ENCODE results near the gene ITGA1.

The ITGA1 gene

GRCh38 chr5:52799358-52799982 is 11.8 kb downstream of the ITGA1 start:
- Histone ChIP-seq H3K4me3 (ENCODE audit: low read depth in 1 of 5, low read length in 5 of 5) (peak overlapping the region; percentile 56 to 89 (median 80)), H3K27me3 (ENCODE audit: control insufficient read depth in 5 of 5, insufficient read depth in 4 of 5, low read length in 5 of 5) (no peaks in the 10 kb centered on the region), H3K27ac (ENCODE audit: low read depth, low read length) (peak overlapping the region; percentile 99), H3K36me3 (ENCODE audit: control insufficient read depth in 5 of 5, insufficient read depth in 5 of 5, low read length in 5 of 5) (peaks cover 0 to 10% (median 7%) of the 10 kb centered on the region in 5 donors), H3K9me3 (ENCODE audit: control insufficient read depth in 5 of 5, low read length in 5 of 5) (no peaks in the 10 kb centered on the region), H3K9ac (ENCODE audit: low read length in 5 of 5) (peak overlapping the region; percentile 77 to 94 (median 89)), H3K4me1 (ENCODE audit: control insufficient read depth in 5 of 5, insufficient read depth in 5 of 5, low read length in 5 of 5) (peaks cover 15 to 79% (median 74%) of the 10 kb centered on the region in 5 donors)

- no peaks in the 10 kb centered on the region for H3K9me3 ChIP-seq (ENCODE audit: control insufficient read depth in 5 of 5, low read length in 5 of 5)
- H3K36me3 ChIP-seq (ENCODE audit: control insufficient read depth in 5 of 5, insufficient read depth in 5 of 5, low read length in 5 of 5), result peaks cover 0 to 10% (median 7%) of the 10 kb centered on the region in 5 donors
- peaks cover 15 to 80% (median 77%) of the 10 kb centered on the region in 5 donors for H3K4me1 ChIP-seq (ENCODE audit: control insufficient read depth in 5 of 5, insufficient read depth in 5 of 5, low read length in 5 of 5)
- peak overlapping the region; percentile 99 for H3K27ac ChIP-seq (ENCODE audit: low read depth, low read length)
- H3K27me3 ChIP-seq (ENCODE audit: control insufficient read depth in 5 of 5, insufficient read depth in 4 of 5, low read length in 5 of 5), result no peaks in the 10 kb centered on the region
- peak overlapping the region; percentile 77 to 94 (median 89) for H3K9ac ChIP-seq (ENCODE audit: low read length in 5 of 5)
- peak overlapping the region; percentile 56 to 89 (median 80) for H3K4me3 ChIP-seq (ENCODE audit: low read depth in 1 of 5, low read length in 5 of 5)
Measured at GRCh38 chr5:52799983-52800393, 12.3 kb downstream of the ITGA1 start.

- H3K36me3 ChIP-seq (ENCODE audit: control insufficient read depth in 5 of 5, insufficient read depth in 5 of 5, low read length in 5 of 5), result peaks cover 0 to 10% (median 7%) of the 10 kb centered on the region in 5 donors
- peak overlapping the region; percentile 59 to 90 (median 84) for H3K9ac ChIP-seq (ENCODE audit: low read length in 5 of 5)
- H3K4me1 ChIP-seq (ENCODE audit: control insufficient read depth in 5 of 5, insufficient read depth in 5 of 5, low read length in 5 of 5), result peaks cover 15 to 84% (median 77%) of the 10 kb centered on the region in 5 donors
- H3K27me3 ChIP-seq (ENCODE audit: control insufficient read depth in 5 of 5, insufficient read depth in 4 of 5, low read length in 5 of 5), result no peaks in the 10 kb centered on the region
- peak overlapping the region; percentile 56 to 89 (median 78) for H3K4me3 ChIP-seq (ENCODE audit: low read depth in 1 of 5, low read length in 5 of 5)
- H3K27ac ChIP-seq (ENCODE audit: low read depth, low read length), result peak overlapping the region; percentile 99
- H3K9me3 ChIP-seq (ENCODE audit: control insufficient read depth in 5 of 5, low read length in 5 of 5), result no peaks in the 10 kb centered on the region
Measured at GRCh38 chr5:52800394-52801213, 12.9 kb downstream of the ITGA1 start.

GRCh38 chr5:52801329-52801728 is 13.6 kb downstream of the ITGA1 start:
- H3K36me3 ChIP-seq (ENCODE audit: control insufficient read depth in 5 of 5, insufficient read depth in 5 of 5, low read length in 5 of 5), result peaks cover 0 to 10% (median 7%) of the 10 kb centered on the region in 5 donors
- peak overlapping the region; percentile 99 for H3K27ac ChIP-seq (ENCODE audit: low read depth, low read length)
- peak overlapping the region; percentile 6 to 89 (median 77) for H3K9ac ChIP-seq (ENCODE audit: low read length in 5 of 5)
- H3K27me3 ChIP-seq (ENCODE audit: control insufficient read depth in 5 of 5, insufficient read depth in 4 of 5, low read length in 5 of 5), result no peaks in the 10 kb centered on the region
- no peaks in the 10 kb centered on the region for H3K9me3 ChIP-seq (ENCODE audit: control insufficient read depth in 5 of 5, low read length in 5 of 5)
- H3K4me1 ChIP-seq (ENCODE audit: control insufficient read depth in 5 of 5, insufficient read depth in 5 of 5, low read length in 5 of 5), result peaks cover 15 to 77% (median 72%) of the 10 kb centered on the region in 5 donors
- peak overlapping the region; percentile 56 to 89 (median 78) for H3K4me3 ChIP-seq (ENCODE audit: low read depth in 1 of 5, low read length in 5 of 5)

- Histone ChIP-seq H3K27me3 (ENCODE audit: control insufficient read depth in 5 of 5, insufficient read depth in 4 of 5, low read length in 5 of 5) (no peaks in the 10 kb centered on the region), H3K36me3 (ENCODE audit: control insufficient read depth in 5 of 5, insufficient read depth in 5 of 5, low read length in 5 of 5) (peaks cover 0 to 10% (median 7%) of the 10 kb centered on the region in 5 donors), H3K9ac (ENCODE audit: low read length in 5 of 5) (peak overlapping the region in 1 of 5 donors; percentile 21), H3K4me3 (ENCODE audit: low read depth in 1 of 5, low read length in 5 of 5) (peak overlapping the region in 4 of 5 donors; percentile 16 to 89 (median 78)), H3K27ac (ENCODE audit: low read depth, low read length) (peak overlapping the region; percentile 99), H3K4me1 (ENCODE audit: control insufficient read depth in 5 of 5, insufficient read depth in 5 of 5, low read length in 5 of 5) (peaks cover 15 to 77% (median 75%) of the 10 kb centered on the region in 5 donors), H3K9me3 (ENCODE audit: control insufficient read depth in 5 of 5, low read length in 5 of 5) (no peaks in the 10 kb centered on the region)
Measured at GRCh38 chr5:52802272-52802973, 14.7 kb downstream of the ITGA1 start.

GRCh38 chr5:52802974-52803336 is 15.2 kb downstream of the ITGA1 start:
- Histone ChIP-seq H3K4me3 (ENCODE audit: low read depth in 1 of 5, low read length in 5 of 5) (peak overlapping the region in 1 of 5 donors; percentile 11), H3K9me3 (ENCODE audit: control insufficient read depth in 5 of 5, low read length in 5 of 5) (no peaks in the 10 kb centered on the region), H3K36me3 (ENCODE audit: control insufficient read depth in 5 of 5, insufficient read depth in 5 of 5, low read length in 5 of 5) (peaks cover 0 to 10% (median 7%) of the 10 kb centered on the region in 5 donors), H3K9ac (ENCODE audit: low read length in 5 of 5) (peak overlapping the region in 3 of 5 donors; percentile 13 to 32 (median 21)), H3K27ac (ENCODE audit: low read depth, low read length) (peak overlapping the region; percentile 99), H3K4me1 (ENCODE audit: control insufficient read depth in 5 of 5, insufficient read depth in 5 of 5, low read length in 5 of 5) (peaks cover 15 to 75% (median 70%) of the 10 kb centered on the region in 5 donors), H3K27me3 (ENCODE audit: control insufficient read depth in 5 of 5, insufficient read depth in 4 of 5, low read length in 5 of 5) (no peaks in the 10 kb centered on the region)

- H3K36me3 ChIP-seq (ENCODE audit: control insufficient read depth in 5 of 5, insufficient read depth in 5 of 5, low read length in 5 of 5), result peaks cover 0 to 10% (median 7%) of the 10 kb centered on the region in 5 donors
- no peak overlapping the region for H3K9ac ChIP-seq (ENCODE audit: low read length in 5 of 5)
- no peak overlapping the region for H3K27ac ChIP-seq (ENCODE audit: low read depth, low read length)
- H3K27me3 ChIP-seq (ENCODE audit: control insufficient read depth in 5 of 5, insufficient read depth in 4 of 5, low read length in 5 of 5), result no peaks in the 10 kb centered on the region
- peaks cover 12 to 60% (median 55%) of the 10 kb centered on the region in 5 donors for H3K4me1 ChIP-seq (ENCODE audit: control insufficient read depth in 5 of 5, insufficient read depth in 5 of 5, low read length in 5 of 5)
- H3K4me3 ChIP-seq (ENCODE audit: low read depth in 1 of 5, low read length in 5 of 5), result peak overlapping the region in 1 of 5 donors; percentile 12
- no peaks in the 10 kb centered on the region for H3K9me3 ChIP-seq (ENCODE audit: control insufficient read depth in 5 of 5, low read length in 5 of 5)
Measured at GRCh38 chr5:52804387-52804791, 16.7 kb downstream of the ITGA1 start.

GRCh38 chr5:52804981-52805380 is 17.3 kb downstream of the ITGA1 start:
- Histone ChIP-seq H3K27me3 (ENCODE audit: control insufficient read depth in 5 of 5, insufficient read depth in 4 of 5, low read length in 5 of 5) (no peaks in the 10 kb centered on the region), H3K4me3 (ENCODE audit: low read depth in 1 of 5, low read length in 5 of 5) (no peak overlapping the region), H3K9ac (ENCODE audit: low read length in 5 of 5) (no peak overlapping the region), H3K4me1 (ENCODE audit: control insufficient read depth in 5 of 5, insufficient read depth in 5 of 5, low read length in 5 of 5) (peaks cover 7 to 57% (median 51%) of the 10 kb centered on the region in 5 donors), H3K27ac (ENCODE audit: low read depth, low read length) (no peak overlapping the region), H3K9me3 (ENCODE audit: control insufficient read depth in 5 of 5, low read length in 5 of 5) (no peaks in the 10 kb centered on the region), H3K36me3 (ENCODE audit: control insufficient read depth in 5 of 5, insufficient read depth in 5 of 5, low read length in 5 of 5) (peaks cover 0 to 10% (median 7%) of the 10 kb centered on the region in 5 donors)

- H3K4me1 ChIP-seq (ENCODE audit: control insufficient read depth in 5 of 5, insufficient read depth in 5 of 5, low read length in 5 of 5), result peaks cover 5 to 51% (median 45%) of the 10 kb centered on the region in 5 donors
Measured at GRCh38 chr5:52805615-52806014, 17.9 kb downstream of the ITGA1 start.

More at GRCh38 chr5:52805615-52806014, 17.9 kb downstream of the ITGA1 start:
- Histone ChIP-seq H3K9ac (ENCODE audit: low read length in 5 of 5) (no peak overlapping the region), H3K27me3 (ENCODE audit: control insufficient read depth in 5 of 5, insufficient read depth in 4 of 5, low read length in 5 of 5) (no peaks in the 10 kb centered on the region), H3K36me3 (ENCODE audit: control insufficient read depth in 5 of 5, insufficient read depth in 5 of 5, low read length in 5 of 5) (peaks cover 0 to 8% (median 7%) of the 10 kb centered on the region in 5 donors), H3K4me3 (ENCODE audit: low read depth in 1 of 5, low read length in 5 of 5) (no peak overlapping the region), H3K9me3 (ENCODE audit: control insufficient read depth in 5 of 5, low read length in 5 of 5) (no peaks in the 10 kb centered on the region), H3K27ac (ENCODE audit: low read depth, low read length) (no peak overlapping the region)

Data from subcutaneous abdominal adipose tissue (tissue), 5 donors.